ENCODE measurements around the gene TLR10. TPM values are rescaled to one million over a fixed set of nuclear protein-coding genes. Genes with fewer than 3 reads are reported as not detected.
"Not testable (repeated sequence)": the region's sequence is repeated elsewhere in the genome, so short reads cannot be mapped to it uniquely, and the experiment has no call there.

TLR10 gene
- total and polyA plus RNA-seq, 12 donors = 0.01 to 0.39 (median 0.10) TPM; not detected in 7

GRCh38 chr4:38769857-38770256 lies 12.9 kb downstream of the TLR10 start:
- TF ChIP-seq CTCF (IDR thresholded peaks at IDR 0.05) = no peak
- ATAC-seq (no peak), DNase-seq (no peak)
- peaks cover 0 to 2% (median 0%) of the 10 kb centered on the region in 9 donors for H3K36me3 ChIP-seq
- H3K27ac ChIP-seq = no peak overlapping the region
- no peak overlapping the region for H3K4me3 ChIP-seq
- 93% methylated on average over 2 of the region's 2 CpGs for WGBS, 2 donors
- H3K9me3 ChIP-seq = peaks cover 0 to 5% (median 0%) of the 10 kb centered on the region in 11 donors
- no peaks in the 10 kb centered on the region for H3K27me3 ChIP-seq
- intact Hi-C loops (cut with DNase I) = loop anchor here in 3 of 10 donors (10.0 kb wide), 2 partner anchors 95 to 365 kb away; partner anchors contain the start of gene FAM114A1 (in 1 of the 3)
- H3K4me1 ChIP-seq = peaks cover 0 to 13% (median 0%) of the 10 kb centered on the region in 9 donors

- peaks cover 0 to 1% (median 0%) of the 10 kb centered on the region in 11 donors for H3K9me3 ChIP-seq
- H3K27ac ChIP-seq = peak overlapping the region in 3 of 10 donors; percentile 1 to 44 (median 42)
- peaks cover 0 to 13% (median 0%) of the 10 kb centered on the region in 9 donors for H3K4me1 ChIP-seq
- DNase-seq = no peak
- no peaks in the 10 kb centered on the region for H3K27me3 ChIP-seq
- TF ChIP-seq CTCF (IDR thresholded peaks at IDR 0.05) = no peak
- ATAC-seq = no peak
- intact Hi-C loops (cut with DNase I) = loop anchor here in 3 of 10 donors (10.0 kb wide), 2 partner anchors 95 to 365 kb away; partner anchors contain the start of gene FAM114A1 (in 1 of the 3)
- H3K4me3 ChIP-seq = no peak overlapping the region
- WGBS, 2 donors = 78 to 83% methylated on average over 2 of the region's 2 CpGs
- H3K36me3 ChIP-seq = peaks cover 0 to 2% (median 0%) of the 10 kb centered on the region in 9 donors
Observed at GRCh38 chr4:38769441-38769840, 13.3 kb downstream of the TLR10 start.

- intact Hi-C loops (cut with DNase I) = loop anchor here in 3 of 10 donors (10.0 kb wide), 2 partner anchors 96 to 366 kb away; partner anchors contain the start of gene FAM114A1 (in 1 of the 3)
- H3K9me3 ChIP-seq = no peaks in the 10 kb centered on the region
- peaks cover 0 to 13% (median 0%) of the 10 kb centered on the region in 9 donors for H3K4me1 ChIP-seq
- ATAC-seq (peak in 6 of 8 donors; percentile 28 to 78 (median 40)), DNase-seq (no peak)
- H3K36me3 ChIP-seq = no peaks in the 10 kb centered on the region
- no peak for TF ChIP-seq CTCF (IDR thresholded peaks at IDR 0.05)
- H3K27me3 ChIP-seq = no peaks in the 10 kb centered on the region
- H3K27ac ChIP-seq = peak overlapping the region in 3 of 10 donors; percentile 1 to 51 (median 42)
- WGBS, 2 donors = 52 to 55% methylated on average over 5 of the region's 5 CpGs
- no peak overlapping the region for H3K4me3 ChIP-seq
Observed at GRCh38 chr4:38768968-38769394, 13.8 kb downstream of the TLR10 start.

- not testable (repeated sequence) for H3K27me3 ChIP-seq, H3K9me3 ChIP-seq, DNase-seq, ATAC-seq, H3K36me3 ChIP-seq, H3K27ac ChIP-seq, H3K4me3 ChIP-seq
- 94 to 97% methylated on average over 2 of the region's 2 CpGs for WGBS, 2 donors
- intact Hi-C loops (cut with DNase I) = loop anchor here in 3 of 10 donors (10.0 kb wide), 2 partner anchors 98 to 368 kb away; partner anchors contain the start of gene FAM114A1 (in 1 of the 3)
- peaks cover 0 to 22% (median 0%) of the 10 kb centered on the region in 9 donors for H3K4me1 ChIP-seq
Observed at GRCh38 chr4:38766940-38767339, 15.8 kb downstream of the TLR10 start.

GRCh38 chr4:38765382-38765781 lies 17.4 kb downstream of the TLR10 start:
- Histone ChIP-seq H3K27me3 (no peaks in the 10 kb centered on the region), H3K36me3 (no peaks in the 10 kb centered on the region), H3K4me1 (peaks cover 0 to 31% (median 0%) of the 10 kb centered on the region in 9 donors), H3K27ac (no peak overlapping the region), H3K4me3 (no peak overlapping the region), H3K9me3 (no peaks in the 10 kb centered on the region)
- 94 to 99% methylated on average over 3 of the region's 3 CpGs for WGBS, 2 donors
- no peak for DNase-seq
- intact Hi-C loops (cut with DNase I) = loop anchor here in 3 of 10 donors (10.0 kb wide), 2 partner anchors 99 to 369 kb away; partner anchors contain the start of gene FAM114A1 (in 1 of the 3)
- no peak for TF ChIP-seq CTCF (IDR thresholded peaks at IDR 0.05)
- no peak for ATAC-seq

Data from heart right ventricle (tissue), 16 donors.